HepG2 (cell line): ENCODE results near the gene HHIPL1. TPM values are rescaled to one million over a fixed set of nuclear protein-coding genes. Genes with fewer than 3 reads are reported as not detected.

Experiments used
- ATAC-seq: fragments of 200-7000 bp; cut with Tn5 transposase; 3 replicates; pipeline ENCODE4 v1.9.1; 2020; ENCODE audit warnings: mild to moderate bottlenecking, moderate library complexity
- Bru-seq: library from RNA; stranded (reverse); fragments of 400-500 nt; gene quantifications from one replicate; lab custom pipeline; 2021; lab: Mats Ljungman, UMichigan
- BruChase-seq, 2 experiments: library from RNA; stranded (reverse); fragments of 400-500 nt; gene quantifications; one replicate each; lab custom pipeline; 2021; lab: Mats Ljungman, UMichigan
- BruUV-seq: library from RNA; stranded (reverse); fragments of 400-500 nt; replicated peaks from 2 replicates; lab custom pipeline; 2021; lab: Mats Ljungman, UMichigan
- CTCF ChIA-PET: fragments of 300-600 bp; formaldehyde crosslinking; extraction: SDS; loops from one replicate; lab custom pipeline; 2021; ENCODE audit warnings: low total read pairs, inconsistent platforms, low intra/inter-chr PET ratio; lab: Yijun Ruan, JAX
- POLR2A ChIA-PET: fragments of 350-600 bp; sonication (Branson Sonifier 250); formaldehyde crosslinking; loops from one replicate; lab custom pipeline; 2020; ENCODE audit warnings: antibody characterized with exemption, inconsistent platforms; lab: Yijun Ruan, JAX
- DNase-seq: peaks from one replicate; pipeline ENCODE4 v3.0.0-alpha.2; 2015; ENCODE audit warnings: low spot score
- FAIRE-seq: peaks from 3 replicates; lab custom pipeline; 2011; peaks lifted over from hg19 to GRCh38; lab: Jason Lieb, UNC
- H2AFZ ChIP-seq: one replicate; pipeline ENCODE4 v1.6.1; 2011; ENCODE audit warnings: low read length, inconsistent platforms
- H3K27ac ChIP-seq: fragments of 300-600 bp; 3 replicates; pipeline ENCODE4 v1.8.0; 2011; ENCODE audit warnings: mixed run types, mild to moderate bottlenecking, mixed read lengths, low read length, inconsistent platforms; ENCODE audit not compliant: insufficient read depth; ENCODE audit errors: extremely low read length
- H3K27me3 ChIP-seq, 2 experiments: fragments of 200-600 bp in 1 of 2; 2 replicates in 1 of 2; 3 replicates in 1 of 2; pipeline versions ENCODE4 v1.6.0 to v1.8.0; 2011; ENCODE audit warnings: low read length in 2 of 2, mild to moderate bottlenecking in 2 of 2, moderate library complexity in 2 of 2, inconsistent platforms in 1 of 2; ENCODE audit not compliant: insufficient read depth in 2 of 2, control insufficient read depth in 1 of 2
- H3K36me3 ChIP-seq, 2 experiments: fragments of 200-600 bp in 1 of 2; replicated peaks in 1 of 2; 2 replicates in 1 of 2; 3 replicates in 1 of 2; pipeline versions ENCODE4 v1.5.1 to v1.8.0; 2011; ENCODE audit warnings: low read length in 2 of 2, inconsistent platforms in 1 of 2; ENCODE audit not compliant: insufficient read depth in 2 of 2, control insufficient read depth in 1 of 2
- H3K4me1 ChIP-seq: 2 replicates; pipeline ENCODE4 v1.5.1; 2012; ENCODE audit warnings: low read length, inconsistent platforms; ENCODE audit not compliant: insufficient read depth
- H3K4me2 ChIP-seq: 2 replicates; pipeline ENCODE4 v1.6.0; 2011; ENCODE audit warnings: low read depth, low read length, inconsistent platforms
- H3K4me3 ChIP-seq, 3 experiments: fragments of 200-600 bp in 1 of 3; sonication (generic), shearing (Covaris generic) in 1 of 3; replicated peaks in 1 of 3; 2 replicates each; pipeline ENCODE4 v1.5.1; 2011 to 2016; ENCODE audit warnings: low read length in 3 of 3, inconsistent platforms in 2 of 3, low read depth in 2 of 3, mild to moderate bottlenecking in 2 of 3, control low read depth in 1 of 3, mixed read lengths in 1 of 3; ENCODE audit not compliant: insufficient read depth in 1 of 3
- H3K79me2 ChIP-seq: one replicate; pipeline ENCODE4 v1.6.1; 2011; ENCODE audit warnings: low read length, inconsistent platforms; ENCODE audit not compliant: insufficient read depth
- H3K9ac ChIP-seq: 2 replicates; pipeline ENCODE4 v1.6.0; 2011; ENCODE audit warnings: mild to moderate bottlenecking, low read depth, low read length, inconsistent platforms; ENCODE audit not compliant: insufficient read depth
- H3K9me3 ChIP-seq: 2 replicates; pipeline ENCODE4 v1.5.1; 2012; ENCODE audit warnings: mild to moderate bottlenecking, low read length
- H4K20me1 ChIP-seq: 2 replicates; pipeline ENCODE4 v1.6.0; 2011; ENCODE audit warnings: inconsistent platforms, mild to moderate bottlenecking, low read length, moderate library complexity; ENCODE audit not compliant: insufficient read depth
- GLI4 ChIP-seq: sonication (generic); formaldehyde crosslinking; IDR thresholded peaks from 2 replicates; pipeline ENCODE4 v1.5.1; 2020; ENCODE audit warnings: missing genetic modification reagents, mild to moderate bottlenecking, moderate library complexity, borderline replicate concordance
- HNRNPLL ChIP-seq: fragments of 200-400 bp; formaldehyde crosslinking; IDR thresholded peaks from 2 replicates; pipeline ENCODE4 v1.6.1; 2017; ENCODE audit warnings: mild to moderate bottlenecking, low read depth, low read length; ENCODE audit not compliant: poor library complexity, severe bottlenecking
- IRF1 ChIP-seq: sonication (generic); formaldehyde crosslinking; IDR thresholded peaks from 2 replicates; pipeline ENCODE4 v1.4.0; 2020; ENCODE audit warnings: low read depth, mild to moderate bottlenecking, missing genetic modification reagents
- ZNF850 ChIP-seq: sonication (generic); formaldehyde crosslinking; conservative IDR thresholded peaks from 2 replicates; pipeline ENCODE4 v1.9.0; 2021; ENCODE audit warnings: mild to moderate bottlenecking, missing genetic modification reagents
- WGBS: methylation state at CpG from one replicate; pipeline ENCODE4 v1.1.6; 2017; ENCODE audit warnings: low lambda C conversion rate; 5-methylcytosine and 5-hydroxymethylcytosine counted together
- in situ Hi-C: cut with HindIII; loops from 2 replicates; pipeline ENCODE4 v1.10.0; 2017; ENCODE audit warnings: low pct_unique_long_range_greater_than_20kb; ENCODE audit not compliant: extremely low pct_ligation_motif_present
- intact Hi-C: fragments of 100-400 bp; cut with micrococcal nuclease; formaldehyde crosslinking; loops from one replicate; pipeline ENCODE4 v1.10.0; 2022; ENCODE audit not compliant: unreplicated experiment
- long read RNA-seq, 2 experiments: library from RNA in 1 of 2; library from polyadenylated mRNA in 1 of 2; stranded (forward) in 1 of 2; unstranded in 1 of 2; transcript quantifications; one replicate each; pipeline ENCODE4 v2.0.0, GENCODE V29; 2019 to 2022
- polyA minus RNA-seq, 3 experiments: library from RNA; depleted of rRNA, polyadenylated mRNA; stranded (reverse); fragments of >200 nt; gene quantifications; 2 replicates each; pipeline ENCODE4 v1.2.3, GENCODE V29; 2011; ENCODE audit warnings: low replicate concordance in 1 of 3
- polyA plus RNA-seq, 8 experiments: library from polyadenylated mRNA; depleted of rRNA in 3 of 8; stranded (reverse) in 7 of 8; unstranded in 1 of 8; fragments of >200 nt; fragmentation: Illumina TruSeq in 4 of 8; extraction: Trizol in 4 of 8; gene quantifications; 2 replicates each; pipeline versions ENCODE4 v1.2.1 to v1.2.3, GENCODE V29; 2011 to 2016; ENCODE audit warnings: low read depth in 4 of 8, missing spikeins in 1 of 8, mixed read lengths in 1 of 8; ENCODE audit not compliant: insufficient read depth in 1 of 8
- total RNA-seq, 5 experiments: library from RNA; depleted of rRNA; stranded (reverse); fragments of >200 nt; fragmentation: Illumina TruSeq; extraction: Trizol; gene quantifications; 2 replicates each; pipeline ENCODE4 v1.2.3, GENCODE V29; 2016; ENCODE audit warnings: low read depth in 1 of 5

The HHIPL1 gene
- total RNA-seq (2016; rRNA removed; fragmentation: Illumina TruSeq; extraction: Trizol) (not detected in 2 replicates), polyA plus RNA-seq (2011; rRNA removed) (0.01 TPM in 1 of 2 replicates, not detected in the other), polyA minus RNA-seq (2011; rRNA and poly(A)+ RNA removed; ENCODE audit: low replicate concordance) (not detected in 2 replicates), Bru-seq, nascent RNA (percentile 3 among the genes with signal in this experiment), BruChase-seq, experiment 1, labeled RNA remaining after a 6-hour chase (not detected), BruChase-seq, experiment 2, labeled RNA remaining after a 2-hour chase (not detected)
- not detected in 2 replicates for total RNA-seq (2016; cell fraction: cytosol; rRNA removed; fragmentation: Illumina TruSeq; extraction: Trizol; ENCODE audit: low read depth)
- not detected in 2 replicates for total RNA-seq (2016; cell fraction: insoluble cytoplasmic fraction; rRNA removed; fragmentation: Illumina TruSeq; extraction: Trizol)
- not detected in 2 replicates for total RNA-seq (2016; cell fraction: membrane; rRNA removed; fragmentation: Illumina TruSeq; extraction: Trizol)
- not detected in 2 replicates for total RNA-seq (2016; cell fraction: nucleus; rRNA removed; fragmentation: Illumina TruSeq; extraction: Trizol)
- polyA plus RNA-seq (2011; cell fraction: cytosol; rRNA removed), result not detected in 2 replicates
- polyA plus RNA-seq (2011; cell fraction: nucleus; rRNA removed), result not detected in 2 replicates
- polyA plus RNA-seq (2012), result 0.03 TPM in 1 of 2 replicates, not detected in the other
- polyA plus RNA-seq (2016; cell fraction: cytosol; fragmentation: Illumina TruSeq; extraction: Trizol; ENCODE audit: low read depth), result not detected in 2 replicates
- polyA plus RNA-seq (2016; cell fraction: insoluble cytoplasmic fraction; fragmentation: Illumina TruSeq; extraction: Trizol; ENCODE audit: low read depth), result not detected in 2 replicates
- not detected in 2 replicates for polyA plus RNA-seq (2016; cell fraction: membrane; fragmentation: Illumina TruSeq; extraction: Trizol; ENCODE audit: low read depth)
- polyA plus RNA-seq (2016; cell fraction: nucleus; fragmentation: Illumina TruSeq; extraction: Trizol; ENCODE audit: insufficient read depth, low read depth), result not detected in 2 replicates
- polyA minus RNA-seq (2011; cell fraction: cytosol; rRNA and poly(A)+ RNA removed), result not detected in 2 replicates
- polyA minus RNA-seq (2011; cell fraction: nucleus; rRNA and poly(A)+ RNA removed), result 0.12 TPM in 1 of 2 replicates, not detected in the other
- long read RNA-seq, experiment 1, result 0 reads
- long read RNA-seq, experiment 2, result 0 reads

GRCh38 chr14:99644723-99645544 lies at the start of gene HHIPL1:
Gene HHIPL1, plus strand, starts transcription at chr14:99645129. Its CDS starts 79 bp downstream, at chr14:99645208.
- ATAC-seq (no peak), FAIRE-seq (no peak), DNase-seq (no peak)
- in situ Hi-C loops, result no loop called here
- Histone ChIP-seq H3K4me3 (no peak within 1 kb of the TSS), H2AFZ (no peak within 1 kb of the TSS), H3K9ac (no peak within 1 kb of the TSS), H3K27me3 (peaks cover 2 to 5% of the 10 kb centered on the region in 2 experiments; a peak in 2 of 5 replicates), H3K4me2 (no peak within 1 kb of the TSS), H3K27ac (no peak within 1 kb of the TSS), H3K36me3 (no peaks in the 10 kb centered on the region), H4K20me1 (no peaks in the 10 kb centered on the region), H3K4me1 (peaks cover 13% of the 10 kb centered on the region), H3K9me3 (no peaks in the 10 kb centered on the region), H3K79me2 (no peaks in the 10 kb centered on the region)
- ChIA-PET POLR2A (no interaction called here), CTCF (no interaction called here)
- intact Hi-C loops, result no loop called here
- BruUV-seq, result no TSS peak
- 58% methylated on average over 41 of the region's 91 CpGs for WGBS
- TF ChIP-seq HNRNPLL (no peak), GLI4 (CRISPR knock-in tag) (no peak), ZNF850 (CRISPR knock-in tag) (no peak), IRF1 (no peak)
- TF ChIP-seq, all 625 proteins: peak for 0
